Type B pancreatic cell (in vitro differentiated cells): ENCODE measurements around the gene RNF144A. TPM values are rescaled to one million over a fixed set of nuclear protein-coding genes. Genes with fewer than 3 reads are reported as not detected.
A peak's percentile ranks its signal among the peaks of the same experiment; 100 is the strongest.

Source experiments
- DNase-seq: peaks from one replicate; pipeline ENCODE4 v3.0.0; 2021; ENCODE audit warnings: mixed read lengths; ENCODE audit not compliant: unreplicated experiment; ENCODE audit errors: extremely low spot score
- H3K27ac Mint-ChIP-seq: 2 replicates; pipeline ENCODE4 v1.8.0; 2021; ENCODE audit warnings: mild to moderate bottlenecking, mixed read lengths
- H3K27me3 Mint-ChIP-seq: 2 replicates; pipeline ENCODE4 v1.8.0; 2021; ENCODE audit warnings: mixed read lengths
- H3K36me3 Mint-ChIP-seq: 2 replicates; pipeline ENCODE4 v1.8.0; 2021; ENCODE audit warnings: mixed read lengths
- H3K4me1 Mint-ChIP-seq: one replicate; pipeline ENCODE4 v1.8.0; 2021; ENCODE audit warnings: mixed read lengths; ENCODE audit not compliant: unreplicated experiment
- H3K4me3 Mint-ChIP-seq: 2 replicates; pipeline ENCODE4 v1.8.0; 2021; ENCODE audit warnings: mild to moderate bottlenecking, mixed read lengths
- H3K9me3 Mint-ChIP-seq: 2 replicates; pipeline ENCODE4 v1.8.0; 2021; ENCODE audit warnings: mixed read lengths
- CTCF ChIP-seq: fragments of 200-600 bp; sonication (generic); conservative IDR thresholded peaks from 2 replicates; pipeline ENCODE4 v1.5.0; 2021; ENCODE audit warnings: antibody characterized with exemption, mild to moderate bottlenecking
- total RNA-seq: library from RNA; stranded (reverse); gene quantifications from 2 replicates; pipeline ENCODE4 v1.2.1, GENCODE V29; 2021; ENCODE audit warnings: low replicate concordance

The RNF144A gene
- total RNA-seq, 1 donor from 2014 or later, result 35.6 TPM

GRCh38 chr2:6926071-6926732 lies 9.0 kb downstream of the RNF144A start:
- no peak for TF ChIP-seq CTCF
- no peak overlapping the region for H3K27ac Mint-ChIP-seq
- DNase-seq, result no peak
- H3K4me1 Mint-ChIP-seq, result peaks cover 64% of the 10 kb centered on the region
- no peaks in the 10 kb centered on the region for H3K9me3 Mint-ChIP-seq
- H3K27me3 Mint-ChIP-seq, result no peaks in the 10 kb centered on the region
- no peak overlapping the region for H3K4me3 Mint-ChIP-seq
- peaks cover 4% of the 10 kb centered on the region for H3K36me3 Mint-ChIP-seq

GRCh38 chr2:6927186-6927585 lies 10.0 kb downstream of the RNF144A start:
- H3K4me1 Mint-ChIP-seq, result peaks cover 54% of the 10 kb centered on the region
- TF ChIP-seq CTCF, result no peak
- no peak for DNase-seq
- no peak overlapping the region for H3K4me3 Mint-ChIP-seq
- H3K27me3 Mint-ChIP-seq, result no peaks in the 10 kb centered on the region
- H3K27ac Mint-ChIP-seq, result peak overlapping the region; percentile 43
- no peaks in the 10 kb centered on the region for H3K9me3 Mint-ChIP-seq
- H3K36me3 Mint-ChIP-seq, result no peaks in the 10 kb centered on the region

GRCh38 chr2:6927753-6928152 lies 10.5 kb downstream of the RNF144A start:
- H3K4me3 Mint-ChIP-seq, result no peak overlapping the region
- no peak for DNase-seq
- peaks cover under 1% of the 10 kb centered on the region for H3K36me3 Mint-ChIP-seq

GRCh38 chr2:6928452-6928851 lies 11.2 kb downstream of the RNF144A start:
- Mint-ChIP-seq H3K4me3 (no peak overlapping the region), H3K27ac (no peak overlapping the region), H3K4me1 (peaks cover 56% of the 10 kb centered on the region), H3K36me3 (peaks cover 5% of the 10 kb centered on the region), H3K9me3 (no peaks in the 10 kb centered on the region), H3K27me3 (no peaks in the 10 kb centered on the region)
- no peak for TF ChIP-seq CTCF
- no peak for DNase-seq

More at GRCh38 chr2:6927753-6928152, 10.5 kb downstream of the RNF144A start:
- peaks cover 54% of the 10 kb centered on the region for H3K4me1 Mint-ChIP-seq
- no peaks in the 10 kb centered on the region for H3K27me3 Mint-ChIP-seq
- no peak for TF ChIP-seq CTCF
- no peaks in the 10 kb centered on the region for H3K9me3 Mint-ChIP-seq
- H3K27ac Mint-ChIP-seq, result no peak overlapping the region

GRCh38 chr2:6929196-6929819 lies 12.1 kb downstream of the RNF144A start:
- Mint-ChIP-seq H3K9me3 (no peaks in the 10 kb centered on the region), H3K27me3 (no peaks in the 10 kb centered on the region), H3K4me1 (peaks cover 48% of the 10 kb centered on the region), H3K4me3 (no peak overlapping the region), H3K36me3 (peaks cover 5% of the 10 kb centered on the region), H3K27ac (no peak overlapping the region)
- TF ChIP-seq CTCF, result no peak
- no peak for DNase-seq
